H1 (cell line): ENCODE data around the gene PKP1. TPM values are rescaled to one million over a fixed set of nuclear protein-coding genes. Genes with fewer than 3 reads are reported as not detected.

Experiments used
- KDM1A ChIP-seq: fragments of 200-600, 300-600 bp; sonication (generic); IDR thresholded peaks from 2 replicates; pipeline ENCODE4 v1.7.1; 2016; ENCODE audit warnings: mild to moderate bottlenecking, low read length, borderline replicate concordance
- polyA plus RNA-seq, 7 experiments: library from polyadenylated mRNA; depleted of rRNA in 3 of 7; stranded (reverse) in 5 of 7; unstranded in 2 of 7; fragments of >200 nt in 5 of 7; fragments of 200-250 nt in 2 of 7; gene quantifications; 1 replicate in 5 of 7; 2 replicates in 1 of 7; 4 replicates in 1 of 7; pipeline versions ENCODE4 v1.2.1 to v1.2.3, GENCODE V29; 2011 to 2013; ENCODE audit warnings: missing spikeins in 2 of 7, mixed read lengths in 2 of 7
- total RNA-seq: library from RNA; stranded (reverse); fragmentation: NEBNext Ultra II Directional; extraction: Animal tissue kit (Norgen Biotek cat#: 25700); gene quantifications from 2 replicates; pipeline ENCODE4 v1.2.1, GENCODE V29; 2021

PKP1 gene
- total and polyA plus RNA-seq, 2 of the 8 experiments (the other 6 are each of a cell fraction or from before 2014, with no cell fraction given): 0.21 to 0.95 TPM

DNA sequence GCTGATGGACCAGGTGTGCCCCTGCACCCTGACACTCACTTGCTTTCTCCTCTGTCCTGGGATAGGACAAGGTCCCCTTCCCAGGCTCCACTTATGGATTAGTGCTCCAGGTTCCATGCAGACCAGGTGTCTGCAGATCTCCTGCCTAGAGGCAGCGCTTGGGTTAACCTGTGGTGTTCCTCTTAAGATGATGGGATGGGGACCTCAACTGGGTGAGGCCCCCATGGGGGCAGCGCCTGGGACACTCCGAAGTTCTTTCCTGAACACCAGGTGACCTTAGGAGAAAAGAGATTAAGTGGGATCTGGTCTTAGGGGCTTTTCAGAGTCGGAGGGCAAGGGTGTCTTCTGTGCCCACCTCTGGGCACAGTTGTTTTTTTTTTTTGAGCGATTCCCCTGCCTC is 72.9 kb downstream of the PKP1 start (continued):
- TF ChIP-seq KDM1A: no peak
- TF ChIP-seq, all 59 proteins: peak for 0
